DOHH2 (cell line): ENCODE results near the gene HOXC12.

Experiments
- CTCF ChIP-seq: fragments of 200-600 bp; sonication (generic); IDR thresholded peaks from one replicate; pipeline ENCODE4 v1.5.1; 2014; ENCODE audit warnings: antibody characterized with exemption, mild to moderate bottlenecking, low read depth, low read length; ENCODE audit not compliant: poor library complexity, severe bottlenecking
- EZH2phosphoT487 ChIP-seq: fragments of 200-600 bp; sonication (generic); IDR thresholded peaks from 2 replicates; pipeline ENCODE4 v1.6.1; 2017; ENCODE audit warnings: borderline replicate concordance, mild to moderate bottlenecking, antibody characterized with exemption, low read length, moderate library complexity, mixed read lengths

- TF ChIP-seq CTCF (peak; percentile 21), EZH2phosphoT487 (no peak)
Measured at GRCh38 chr12:53981634-53982565, 27.2 kb downstream of the HOXC12 start.
